ENCODE data around the gene DLG5. TPM values are rescaled to one million over a fixed set of nuclear protein-coding genes. Genes with fewer than 3 reads are reported as not detected.

Gene DLG5
- polyA plus RNA-seq, 1 of the 3 experiments (the other 2 are of a cell fraction), result 31.3 TPM

- WGBS (ENCODE audit: low lambda C conversion rate), result 64% methylated on average over 1 of the region's 1 CpG
- H3K9ac ChIP-seq, result no peak overlapping the region
- H3K9me2 ChIP-seq, result no peaks in the 10 kb centered on the region
These were observed 151.6 kb downstream of the DLG5 start for GRCh38 chr10:77774940-77775391.

GRCh38 chr10:77773631-77774426 lies 152.7 kb downstream of the DLG5 start:
- TF ChIP-seq NFIC (IDR thresholded peaks at IDR 0.05; ENCODE audit: borderline replicate concordance) (no peak), RXRA (IDR thresholded peaks at IDR 0.05; ENCODE audit: borderline replicate concordance, low read depth) (no peak), YY1 (IDR thresholded peaks at IDR 0.05; ENCODE audit: low read depth) (no peak), SMC3 (IDR thresholded peaks at IDR 0.05; ENCODE audit: low read depth, low read length) (no peak), MAX (IDR thresholded peaks at IDR 0.05; ENCODE audit: low read depth) (no peak), MXI1 (IDR thresholded peaks at IDR 0.05; ENCODE audit: low read depth, low read length) (no peak), TEAD4 (IDR thresholded peaks at IDR 0.05; ENCODE audit: borderline replicate concordance, insufficient read depth) (no peak), USF1 (IDR thresholded peaks at IDR 0.05; ENCODE audit: borderline replicate concordance, low read depth) (no peak), FOSL2 (IDR thresholded peaks at IDR 0.05; ENCODE audit: borderline replicate concordance, low read depth) (no peak), JUND (IDR thresholded peaks at IDR 0.05) (no peak), GABPA (IDR thresholded peaks at IDR 0.05; ENCODE audit: low read depth) (no peak), RCOR1 (IDR thresholded peaks at IDR 0.05; ENCODE audit: low read length) (no peak), PBX3 (IDR thresholded peaks at IDR 0.05) (no peak), RAD21 (IDR thresholded peaks at IDR 0.05; ENCODE audit: low read length) (no peak), RFX5 (IDR thresholded peaks at IDR 0.05; ENCODE audit: low read length) (no peak)
- no peaks in the 10 kb centered on the region for H4K20me1 ChIP-seq (ENCODE audit: insufficient read depth)
- H3K9ac ChIP-seq, result no peak overlapping the region
- H3K4me1 ChIP-seq (ENCODE audit: control insufficient read depth in 1 of 2, insufficient read depth in 2 of 2, low read depth in 1 of 2, low read length in 1 of 2), result peaks cover 0 to 3% of the 10 kb centered on the region in 2 experiments; a peak in 1 of 4 replicates
- no peak overlapping the region; a peak in 1 of 4 replicates for H3K27ac ChIP-seq (ENCODE audit: low read depth in 2 of 2, low read length in 1 of 2)
- H3K9me3 ChIP-seq, result no peaks in the 10 kb centered on the region
- no peaks in the 10 kb centered on the region for H3F3A ChIP-seq (replicated peaks; ENCODE audit: insufficient read depth)
- H3K4me3 ChIP-seq (ENCODE audit: low read depth in 2 of 2, low read length in 1 of 2), result no peak overlapping the region
- no peak overlapping the region for H2AFZ ChIP-seq (ENCODE audit: low read depth)
- no peaks in the 10 kb centered on the region for H3K27me3 ChIP-seq (ENCODE audit: insufficient read depth)
- no peak overlapping the region for H3K4me2 ChIP-seq
- peaks cover 0 to 7% of the 10 kb centered on the region in 2 experiments for H3K36me3 ChIP-seq (replicated peaks in 1 of 2; ENCODE audit: control insufficient read depth in 1 of 2, insufficient read depth in 2 of 2, low read length in 1 of 2)
- ChIA-PET CTCF (interaction anchor here (0.8 to 1.0 kb wide), 2 partner anchors 17 to 61 kb away, joined by 3 to 6 read pairs; no protein-coding TSS in a partner anchor), POLR2A (no interaction called here)
- no peak for DNase-seq
- WGBS (ENCODE audit: low lambda C conversion rate), result 92% methylated on average over 12 of the region's 12 CpGs
- H3K79me2 ChIP-seq (ENCODE audit: insufficient read depth), result no peaks in the 10 kb centered on the region
- no peaks in the 10 kb centered on the region for H3K9me2 ChIP-seq

More at GRCh38 chr10:77774940-77775391, 151.6 kb downstream of the DLG5 start:
- H3K4me2 ChIP-seq, result no peak overlapping the region
- no peaks in the 10 kb centered on the region for H4K20me1 ChIP-seq (ENCODE audit: insufficient read depth)
- H3K36me3 ChIP-seq (replicated peaks in 1 of 2; ENCODE audit: control insufficient read depth in 1 of 2, insufficient read depth in 2 of 2, low read length in 1 of 2), result peaks cover 1 to 10% of the 10 kb centered on the region in 2 experiments
- no peak for DNase-seq
- no peaks in the 10 kb centered on the region for H3K79me2 ChIP-seq (ENCODE audit: insufficient read depth)
- H3K9me3 ChIP-seq, result no peaks in the 10 kb centered on the region
- ChIA-PET POLR2A (no interaction called here), CTCF (interaction anchor here (1.0 kb wide), 1 partner anchor 18 kb away, joined by 6 read pairs; no protein-coding TSS in a partner anchor)
- no peak overlapping the region for H2AFZ ChIP-seq (ENCODE audit: low read depth)
- no peaks in the 10 kb centered on the region for H3F3A ChIP-seq (replicated peaks; ENCODE audit: insufficient read depth)
- TF ChIP-seq RAD21 (IDR thresholded peaks at IDR 0.05; ENCODE audit: low read length) (no peak), TAF1 (IDR thresholded peaks at IDR 0.05; ENCODE audit: borderline replicate concordance, low read depth, low read length) (no peak), SIN3A (IDR thresholded peaks at IDR 0.05; ENCODE audit: borderline replicate concordance, low read depth, low read length) (no peak), NRF1 (IDR thresholded peaks at IDR 0.05; ENCODE audit: low read depth, low read length) (no peak), TCF12 (IDR thresholded peaks at IDR 0.05) (no peak), ZBTB33 (IDR thresholded peaks at IDR 0.05; ENCODE audit: borderline replicate concordance, low read depth) (no peak), CHD2 (IDR thresholded peaks at IDR 0.05; ENCODE audit: low read length, partially characterized antibody) (no peak), RFX5 (IDR thresholded peaks at IDR 0.05; ENCODE audit: low read length) (no peak), MXI1 (IDR thresholded peaks at IDR 0.05; ENCODE audit: low read depth, low read length) (no peak), FOXM1 (IDR thresholded peaks at IDR 0.05; ENCODE audit: low read depth) (no peak), FOXJ3 (CRISPR knock-in tag; IDR thresholded peaks at IDR 0.05) (no peak), ELF1 (IDR thresholded peaks at IDR 0.05) (no peak)
- no peak overlapping the region; a peak in 1 of 4 replicates for H3K27ac ChIP-seq (ENCODE audit: low read depth in 2 of 2, low read length in 1 of 2)
- H3K4me3 ChIP-seq (ENCODE audit: low read depth in 2 of 2, low read length in 1 of 2), result no peak overlapping the region
- H3K27me3 ChIP-seq (ENCODE audit: insufficient read depth), result no peaks in the 10 kb centered on the region
- peaks cover 0 to 3% of the 10 kb centered on the region in 2 experiments; a peak in 1 of 4 replicates for H3K4me1 ChIP-seq (ENCODE audit: control insufficient read depth in 1 of 2, insufficient read depth in 2 of 2, low read depth in 1 of 2, low read length in 1 of 2)
